Mammary epithelial cell (primary cell): Measurements from ENCODE around the gene MICALL1.
A peak's percentile ranks its signal among the peaks of the same experiment; 100 is the strongest.

Source experiments
- EZH2 ChIP-seq: IDR thresholded peaks from 2 replicates; pipeline ENCODE4 v1.6.1; 2012; ENCODE audit warnings: low read length, inconsistent platforms, borderline replicate concordance
- TF ChIP-seq, protein P1 (sequence below), 2 donors: IDR thresholded peaks in 1 of 2; conservative IDR thresholded peaks in 1 of 2; 2 replicates each; pipeline ENCODE4 v1.5.1; 2011 to 2012; ENCODE audit warnings: inconsistent platforms in 2 of 2, low read length in 2 of 2, mild to moderate bottlenecking in 2 of 2, control low read depth in 1 of 2, low read depth in 1 of 2; ENCODE audit not compliant: insufficient read depth in 1 of 2; ENCODE audit errors: extremely low read depth in 1 of 2

DNA sequence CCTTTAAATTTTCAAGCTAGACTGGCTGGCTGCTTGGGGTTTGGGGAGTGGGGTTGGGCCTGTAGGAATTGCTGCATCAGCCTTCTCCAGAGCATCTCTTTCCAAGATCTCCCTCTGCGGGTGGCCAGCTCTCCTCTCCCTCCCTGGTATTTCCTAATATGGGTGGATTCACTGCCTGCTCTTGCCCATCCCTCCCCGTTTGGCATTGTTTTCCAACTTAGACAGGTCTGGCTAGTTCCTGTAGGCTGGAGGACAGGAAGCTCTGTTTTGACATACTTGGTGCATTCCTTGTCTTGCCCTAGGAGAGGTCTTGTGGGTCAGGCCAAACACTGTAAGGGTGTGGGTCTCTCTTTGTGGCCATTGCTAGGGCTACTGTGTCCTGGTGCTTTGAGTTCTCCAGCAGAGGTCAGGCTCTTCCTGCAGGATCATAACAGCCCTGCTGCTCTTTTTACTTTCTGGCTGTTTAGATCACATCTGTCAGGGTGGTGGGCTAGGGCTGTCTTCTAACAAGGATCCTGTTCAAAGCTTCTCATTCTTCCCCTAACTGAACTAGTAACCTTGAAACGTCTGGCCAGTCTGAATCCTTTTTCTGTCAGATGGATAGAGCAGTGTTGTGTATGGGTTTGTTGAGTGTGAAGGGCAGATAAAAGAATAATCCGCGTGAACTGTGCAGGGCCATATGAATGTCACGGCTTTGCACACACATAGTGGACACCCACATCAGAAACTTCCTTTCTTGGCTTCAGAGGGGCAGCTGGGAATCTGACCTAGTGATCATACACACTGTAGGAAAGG is 18.3 kb upstream of the MICALL1 start:
- TF ChIP-seq, protein P1, sequence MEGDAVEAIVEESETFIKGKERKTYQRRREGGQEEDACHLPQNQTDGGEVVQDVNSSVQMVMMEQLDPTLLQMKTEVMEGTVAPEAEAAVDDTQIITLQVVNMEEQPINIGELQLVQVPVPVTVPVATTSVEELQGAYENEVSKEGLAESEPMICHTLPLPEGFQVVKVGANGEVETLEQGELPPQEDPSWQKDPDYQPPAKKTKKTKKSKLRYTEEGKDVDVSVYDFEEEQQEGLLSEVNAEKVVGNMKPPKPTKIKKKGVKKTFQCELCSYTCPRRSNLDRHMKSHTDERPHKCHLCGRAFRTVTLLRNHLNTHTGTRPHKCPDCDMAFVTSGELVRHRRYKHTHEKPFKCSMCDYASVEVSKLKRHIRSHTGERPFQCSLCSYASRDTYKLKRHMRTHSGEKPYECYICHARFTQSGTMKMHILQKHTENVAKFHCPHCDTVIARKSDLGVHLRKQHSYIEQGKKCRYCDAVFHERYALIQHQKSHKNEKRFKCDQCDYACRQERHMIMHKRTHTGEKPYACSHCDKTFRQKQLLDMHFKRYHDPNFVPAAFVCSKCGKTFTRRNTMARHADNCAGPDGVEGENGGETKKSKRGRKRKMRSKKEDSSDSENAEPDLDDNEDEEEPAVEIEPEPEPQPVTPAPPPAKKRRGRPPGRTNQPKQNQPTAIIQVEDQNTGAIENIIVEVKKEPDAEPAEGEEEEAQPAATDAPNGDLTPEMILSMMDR (conservative IDR thresholded peaks at IDR 0.05 in 1 of 2, IDR thresholded peaks at IDR 0.05 in 1 of 2; ENCODE audit: extremely low read depth in 1 of 2, insufficient read depth in 1 of 2, low read depth in 1 of 2, low read length in 2 of 2), result peak; percentile 55 to 75
- TF ChIP-seq EZH2, result no peak
